ENCODE data around the gene HMGXB3.

DNA sequence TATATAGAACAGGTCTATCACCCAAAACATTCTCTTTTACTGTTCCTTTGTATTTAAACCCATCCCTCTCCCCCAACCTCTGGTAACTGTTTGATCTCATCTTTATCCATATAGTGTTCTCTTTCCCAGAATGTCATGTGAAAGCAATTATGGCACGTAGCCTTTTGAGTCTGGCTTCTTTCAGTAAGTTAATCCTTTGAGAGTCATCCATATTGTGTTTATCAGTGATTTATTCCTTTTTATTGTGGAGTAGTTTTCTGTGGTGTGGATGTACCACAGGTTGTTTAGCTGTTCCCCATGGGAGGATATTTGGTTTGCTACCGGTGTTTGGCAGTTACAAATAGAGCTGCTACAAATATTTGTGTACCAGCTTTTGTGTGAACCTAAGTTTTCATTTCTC lies 38.0 kb downstream of the HMGXB3 start:
- no peak for TF ChIP-seq SUZ12 (IDR thresholded peaks at IDR 0.05; ENCODE audit: extremely low read depth, insufficient read depth, insufficient read length)
- TF ChIP-seq ZNF274 (IDR thresholded peaks at IDR 0.05; ENCODE audit: low read depth, low read length): no peak

All from NT2/D1 (cell line).